ENCODE measurements around the gene TTLL11.

DNA sequence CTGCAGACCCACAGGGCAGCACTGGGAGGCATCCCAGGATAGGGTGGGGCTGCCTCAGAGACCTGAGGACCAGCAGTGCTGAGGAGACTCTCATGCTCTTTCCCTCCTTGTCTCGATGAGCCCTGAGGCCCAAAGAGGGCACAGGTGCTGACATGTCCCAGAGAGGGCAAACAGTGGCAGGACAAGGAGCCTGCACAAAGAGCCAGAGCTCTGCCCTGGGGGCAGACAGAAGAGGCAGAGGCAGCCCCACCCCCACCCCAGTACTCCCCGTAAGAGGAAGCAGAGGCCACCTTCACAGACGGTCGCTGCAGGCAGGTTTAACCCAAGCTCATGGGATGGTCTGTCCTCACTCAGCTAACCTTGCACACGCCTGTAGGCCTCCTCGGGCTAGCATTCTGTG, 29.4 kb upstream of the TTLL11 start:
- TF ChIP-seq, protein P1, sequence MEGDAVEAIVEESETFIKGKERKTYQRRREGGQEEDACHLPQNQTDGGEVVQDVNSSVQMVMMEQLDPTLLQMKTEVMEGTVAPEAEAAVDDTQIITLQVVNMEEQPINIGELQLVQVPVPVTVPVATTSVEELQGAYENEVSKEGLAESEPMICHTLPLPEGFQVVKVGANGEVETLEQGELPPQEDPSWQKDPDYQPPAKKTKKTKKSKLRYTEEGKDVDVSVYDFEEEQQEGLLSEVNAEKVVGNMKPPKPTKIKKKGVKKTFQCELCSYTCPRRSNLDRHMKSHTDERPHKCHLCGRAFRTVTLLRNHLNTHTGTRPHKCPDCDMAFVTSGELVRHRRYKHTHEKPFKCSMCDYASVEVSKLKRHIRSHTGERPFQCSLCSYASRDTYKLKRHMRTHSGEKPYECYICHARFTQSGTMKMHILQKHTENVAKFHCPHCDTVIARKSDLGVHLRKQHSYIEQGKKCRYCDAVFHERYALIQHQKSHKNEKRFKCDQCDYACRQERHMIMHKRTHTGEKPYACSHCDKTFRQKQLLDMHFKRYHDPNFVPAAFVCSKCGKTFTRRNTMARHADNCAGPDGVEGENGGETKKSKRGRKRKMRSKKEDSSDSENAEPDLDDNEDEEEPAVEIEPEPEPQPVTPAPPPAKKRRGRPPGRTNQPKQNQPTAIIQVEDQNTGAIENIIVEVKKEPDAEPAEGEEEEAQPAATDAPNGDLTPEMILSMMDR (IDR thresholded peaks at IDR 0.05) = no peak
- TF ChIP-seq POLR2A (IDR thresholded peaks at IDR 0.05) (no peak), POLR2AphosphoS5 (IDR thresholded peaks at IDR 0.05) (no peak)

All from upper lobe of left lung (tissue), 4 donors.